OCI-LY1 (cell line): ENCODE results near the gene LRIG3.

Experiments
- CTCF ChIP-seq: fragments of 200-600 bp; sonication (generic), shearing (Covaris generic); IDR thresholded peaks from 2 replicates; pipeline ENCODE4 v1.5.1; 2017; ENCODE audit warnings: mild to moderate bottlenecking, antibody characterized with exemption, low read length, moderate library complexity, mixed read lengths
- EZH2 ChIP-seq: fragments of 200-600 bp; sonication (generic), shearing (Covaris generic); IDR thresholded peaks from 2 replicates; pipeline ENCODE4 v1.8.0; 2017; ENCODE audit warnings: borderline replicate concordance, mixed run types, mild to moderate bottlenecking, antibody characterized with exemption, low read length, moderate library complexity, mixed read lengths

GRCh38 chr12:58943079-58943478, 22.8 kb upstream of the LRIG3 start:
- TF ChIP-seq CTCF (no peak), EZH2 (no peak)
